Measurements from ENCODE around the gene NCBP1.
A peak's percentile ranks its signal among the peaks of the same experiment; 100 is the strongest.

Gene NCBP1

DNA sequence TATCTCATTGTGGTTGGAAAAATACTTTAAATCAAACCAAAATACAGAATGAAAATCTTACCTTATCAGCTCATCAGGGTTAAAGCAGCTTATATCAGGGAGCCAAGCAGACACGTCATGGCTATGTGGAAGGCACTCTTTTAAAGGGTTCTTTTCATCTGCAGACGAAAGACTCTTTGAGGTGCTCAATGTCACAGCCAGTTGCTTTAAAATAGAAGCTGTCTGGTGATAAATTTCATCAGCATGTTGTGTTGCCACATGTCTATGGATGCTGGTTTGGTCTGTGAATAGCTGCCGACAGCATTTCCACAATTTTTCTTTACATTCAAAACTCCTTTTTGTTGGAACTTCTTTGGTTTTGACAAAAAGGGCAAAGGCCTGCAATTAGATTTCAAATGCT is 8.0 kb upstream of the NCBP1 start:
- no peak for DNase-seq

GRCh38 chr9:97627624-97628023 is 6.0 kb upstream of the NCBP1 start:
- no peak for DNase-seq

DNA sequence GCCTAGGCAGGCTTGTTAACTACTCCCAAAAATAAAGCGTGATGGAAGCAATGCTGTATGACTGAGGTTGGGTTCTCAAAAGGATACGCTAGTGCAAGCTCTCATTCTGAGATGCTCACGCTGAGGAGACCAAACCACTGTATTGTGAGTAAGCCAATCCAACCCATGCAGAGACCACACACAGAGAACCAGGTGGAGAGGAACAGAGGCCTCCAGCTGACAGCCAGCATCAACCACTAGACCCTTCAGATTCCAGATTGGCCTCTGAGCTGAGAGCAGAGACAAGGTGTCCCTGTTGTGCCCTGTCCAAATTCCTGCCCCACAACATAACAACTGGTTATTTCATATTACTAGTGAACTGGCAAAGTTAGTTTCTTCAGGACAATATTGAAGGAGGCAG is 5.0 kb upstream of the NCBP1 start:
- no peak for DNase-seq

DNA sequence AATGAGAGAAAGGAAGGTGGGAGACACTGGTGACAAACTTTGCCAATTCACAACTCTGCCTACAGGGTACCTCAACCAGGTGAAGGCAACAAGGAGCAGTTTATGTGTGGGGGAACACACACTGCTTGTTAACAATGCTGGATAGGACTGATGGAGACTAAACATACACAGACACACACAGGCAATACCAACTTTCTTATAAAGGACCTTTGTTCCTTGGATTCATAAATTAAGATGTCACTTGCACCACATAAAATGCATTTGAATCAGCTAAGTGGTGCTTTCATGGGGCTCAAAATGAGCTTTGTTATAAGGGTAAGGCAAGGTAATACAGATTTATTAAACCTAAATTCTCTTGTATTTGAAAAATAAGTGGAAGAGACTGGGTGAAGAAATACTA is 4.5 kb upstream of the NCBP1 start:
- DNase-seq, result no peak

GRCh38 chr9:97630591-97630990 is 3.0 kb upstream of the NCBP1 start:
- DNase-seq, result no peak

DNA sequence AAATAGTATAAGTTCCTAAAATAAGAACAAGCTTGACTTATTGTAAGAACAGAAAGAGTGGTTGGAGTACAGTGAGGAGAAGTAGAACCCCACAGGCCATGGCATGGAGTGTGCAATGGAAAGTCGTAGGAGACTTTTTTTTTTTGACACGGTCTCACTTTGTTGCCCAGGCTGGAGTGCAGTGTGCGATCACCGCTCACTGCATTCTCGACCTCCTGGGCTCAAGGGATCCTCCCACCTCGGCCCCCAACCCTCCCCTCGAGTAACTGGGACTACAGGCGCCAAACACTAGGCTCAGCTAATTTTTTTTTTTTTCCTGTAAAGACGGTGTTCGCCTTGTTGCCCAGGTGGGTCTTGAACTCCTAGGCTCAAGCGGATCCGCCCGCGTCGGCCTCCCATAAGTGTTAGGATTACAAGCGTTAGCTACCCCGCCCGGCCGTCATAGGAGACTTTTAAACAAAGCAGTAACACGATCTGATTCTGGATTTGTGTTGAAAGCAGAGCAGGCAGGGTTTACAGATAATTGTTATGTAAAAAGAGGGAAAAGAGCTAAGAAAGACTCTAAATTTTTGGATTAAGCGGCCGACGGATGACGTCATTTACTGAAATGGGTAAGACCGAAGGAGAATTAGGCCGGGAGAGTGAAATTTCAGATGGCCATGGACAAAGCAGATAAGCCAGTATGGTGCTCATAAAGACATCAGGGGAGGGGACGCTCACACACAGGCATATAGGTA is 1.2 kb upstream of the NCBP1 start:
- DNase-seq, result peak; percentile 62 to 69

DNA sequence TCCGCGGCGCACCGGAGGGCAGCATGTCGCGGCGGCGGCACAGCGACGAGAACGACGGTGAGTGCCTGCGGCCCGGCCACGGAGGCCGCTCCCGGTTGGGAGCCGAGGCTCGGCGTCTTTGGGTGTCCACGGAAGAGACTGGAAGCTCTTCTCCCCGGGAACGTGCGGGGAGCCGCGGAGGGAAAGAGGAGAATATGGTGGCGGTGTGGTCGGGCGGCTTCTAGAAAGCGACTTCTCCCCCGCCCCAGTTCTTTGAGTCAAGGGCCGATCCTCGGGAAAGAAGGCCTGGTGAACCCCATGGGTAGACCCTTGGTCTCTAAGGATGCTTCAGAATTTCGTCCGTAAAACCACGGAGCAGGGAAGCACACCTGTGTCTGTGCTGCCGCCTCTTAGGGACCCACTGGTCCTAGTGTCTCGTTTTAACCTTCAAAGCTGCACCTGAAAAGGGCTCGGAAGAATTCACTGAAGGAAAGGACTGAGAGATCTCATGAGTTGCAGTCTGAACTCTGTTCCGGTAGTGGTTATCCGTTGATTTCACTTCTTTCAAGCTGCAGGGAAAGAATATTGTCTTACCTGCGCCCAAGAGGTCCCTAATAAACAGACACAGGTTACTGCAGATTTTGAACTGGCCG is 354 bp downstream of the NCBP1 start:
- DNase-seq, result no peak

DNA sequence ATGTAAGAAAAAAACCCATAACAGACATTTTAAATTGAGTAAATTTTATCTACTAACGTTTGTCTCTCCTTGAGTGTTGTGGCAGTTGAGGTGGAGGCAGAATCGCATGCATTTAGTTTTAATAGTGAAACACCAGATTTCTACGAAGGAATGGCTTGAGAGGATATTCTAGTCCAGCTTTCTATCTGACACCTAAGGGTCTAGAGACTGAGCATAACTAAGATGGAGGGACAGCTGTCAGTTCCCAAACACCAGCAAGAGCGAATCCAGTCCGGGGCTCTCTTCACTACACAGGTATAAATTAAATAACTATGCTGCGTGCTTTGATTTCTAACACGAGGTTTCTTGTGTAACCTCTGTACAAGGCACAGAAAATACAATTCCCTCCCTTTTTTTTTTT is 1.4 kb downstream of the NCBP1 start:
- no peak for DNase-seq

DNA sequence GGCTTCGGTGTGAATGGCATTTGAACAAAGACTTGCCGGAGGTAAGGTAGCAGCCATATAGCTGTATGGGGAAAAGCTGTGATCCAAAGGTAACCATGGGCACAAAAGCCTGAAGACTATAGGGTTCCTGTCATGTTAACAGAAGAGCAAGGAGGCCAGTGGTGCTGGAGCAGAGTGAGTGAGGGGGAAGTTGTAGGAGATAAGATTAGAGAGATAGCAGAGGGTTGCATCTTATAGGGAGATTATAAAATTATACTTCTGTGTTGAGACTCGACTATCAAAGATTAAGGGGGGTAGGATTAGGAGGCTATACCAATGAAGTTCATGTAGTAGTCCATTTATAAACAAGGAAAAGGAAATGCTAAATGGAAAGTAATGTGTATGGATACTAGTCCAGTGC is 3.3 kb downstream of the NCBP1 start:
- no peak for DNase-seq

- DNase-seq, result no peak
Observed at GRCh38 chr9:97638666-97639065, 5.0 kb downstream of the NCBP1 start.

DNA sequence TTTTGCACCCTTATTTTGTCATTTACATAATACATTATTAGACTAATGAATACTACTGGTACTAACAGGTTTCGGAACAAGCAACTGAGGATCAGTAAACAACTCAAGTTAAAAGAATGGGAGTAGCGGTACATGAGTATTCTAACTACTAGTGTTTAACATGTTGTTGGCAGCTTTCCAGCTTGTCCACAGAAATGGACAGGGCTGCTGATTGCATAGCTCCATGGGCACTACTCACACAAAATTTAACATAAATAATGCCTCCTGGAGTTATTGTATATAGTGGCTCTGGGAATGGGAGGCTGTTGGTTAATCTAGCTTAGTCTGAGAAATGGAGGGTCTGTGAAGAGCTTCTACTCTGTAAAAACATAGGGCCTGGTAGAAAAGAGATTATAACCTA is 6.7 kb downstream of the NCBP1 start:
- DNase-seq, result no peak

DNA sequence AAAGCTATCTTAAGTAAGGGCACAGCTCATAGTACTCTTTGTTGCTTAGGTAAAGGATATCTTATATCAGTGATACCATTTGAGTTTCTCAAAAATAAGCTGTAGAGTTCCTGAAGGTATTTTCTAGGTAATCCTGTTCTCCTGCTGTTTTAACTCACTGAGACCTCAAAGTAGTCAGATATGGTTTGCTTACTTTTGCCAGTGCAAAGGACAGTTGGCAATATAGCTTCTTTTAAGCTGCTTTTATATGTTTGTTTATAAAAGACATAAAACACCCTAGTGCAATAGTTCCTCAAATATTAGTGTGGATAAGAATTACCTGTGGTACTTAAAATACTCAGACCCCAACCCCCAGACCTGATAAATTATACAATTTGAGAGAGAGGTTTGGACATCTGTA is 12.1 kb downstream of the NCBP1 start:
- no peak for DNase-seq

DNA sequence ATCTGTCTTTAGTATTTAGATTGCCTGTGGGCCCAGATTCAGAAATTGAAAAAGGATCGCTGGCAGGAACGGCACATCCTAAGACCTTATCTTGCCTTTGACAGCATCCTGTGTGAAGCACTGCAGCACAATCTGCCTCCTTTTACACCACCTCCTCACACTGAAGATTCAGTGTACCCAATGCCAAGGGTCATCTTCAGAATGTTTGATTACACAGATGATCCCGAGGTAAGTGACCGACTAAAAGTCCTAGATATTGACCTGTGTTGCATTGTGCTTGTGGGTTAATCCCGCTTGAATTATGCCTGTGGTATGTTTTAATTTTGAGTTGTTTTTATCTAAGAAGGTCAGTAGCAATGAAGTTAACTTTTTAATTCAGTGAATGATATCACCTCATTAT is 14.4 kb downstream of the NCBP1 start:
- DNase-seq, result no peak

- DNase-seq, result no peak
Observed at GRCh38 chr9:97651646-97652045, 18.0 kb downstream of the NCBP1 start.

- DNase-seq, result no peak
Observed at GRCh38 chr9:97658707-97659106, 25.1 kb downstream of the NCBP1 start.

DNA sequence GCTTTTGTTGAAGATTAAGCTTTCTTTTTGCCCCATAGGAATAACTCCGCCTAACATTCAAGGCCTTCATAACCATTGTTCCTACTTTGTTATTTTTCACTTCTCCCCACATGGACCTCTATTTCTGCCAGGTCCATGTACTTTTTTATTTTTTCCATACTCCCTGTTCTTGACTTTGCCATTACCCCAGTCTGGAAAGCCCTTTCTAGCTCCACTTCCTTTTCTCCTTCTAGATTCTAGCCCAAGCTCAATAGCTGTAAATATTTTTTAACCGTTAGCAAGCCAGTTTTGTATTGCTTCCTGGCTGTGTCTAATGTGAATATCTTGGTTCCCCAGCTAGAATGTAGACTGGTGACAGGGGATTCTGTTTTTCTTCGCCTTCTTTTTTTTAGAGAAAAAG is 26.1 kb downstream of the NCBP1 start:
- DNase-seq, result no peak

DNA sequence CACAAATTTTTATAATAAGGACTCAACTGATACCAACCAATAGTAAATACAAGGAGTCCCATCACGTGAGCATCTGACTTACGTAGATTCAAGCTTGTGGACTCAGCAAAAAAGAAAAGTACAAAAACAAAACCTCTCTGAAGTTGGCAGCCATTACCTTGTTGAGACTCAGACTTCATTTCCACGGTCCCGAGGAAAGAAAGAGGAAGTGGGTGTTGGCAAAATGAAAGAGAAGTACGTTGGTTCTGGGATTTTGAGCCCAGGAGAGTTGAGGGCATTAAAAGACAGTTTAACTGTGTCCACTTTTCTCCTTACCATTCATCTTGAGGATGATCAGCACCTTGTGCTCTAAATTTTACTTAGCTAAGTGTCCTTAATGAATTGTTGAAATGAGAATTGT is 26.7 kb downstream of the NCBP1 start:
- DNase-seq, result no peak

DNA sequence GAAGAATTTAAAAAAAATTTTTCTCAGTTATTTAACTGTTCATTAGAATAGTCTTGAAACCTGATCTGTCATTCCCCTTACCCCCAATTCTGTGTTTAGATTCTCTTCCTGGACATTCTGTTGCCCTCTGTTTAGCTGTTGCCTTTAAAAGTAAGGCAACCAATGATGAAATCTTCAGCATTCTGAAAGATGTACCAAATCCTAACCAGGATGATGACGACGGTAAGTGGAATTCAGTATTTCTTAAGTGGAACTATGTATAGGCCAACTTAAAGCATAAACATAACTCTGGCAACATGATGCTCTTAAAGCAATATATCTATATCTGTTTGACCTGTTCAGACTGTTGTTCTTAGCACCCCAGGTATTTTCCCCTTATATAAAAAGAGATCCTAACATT is 27.2 kb downstream of the NCBP1 start:
- no peak for DNase-seq

DNA sequence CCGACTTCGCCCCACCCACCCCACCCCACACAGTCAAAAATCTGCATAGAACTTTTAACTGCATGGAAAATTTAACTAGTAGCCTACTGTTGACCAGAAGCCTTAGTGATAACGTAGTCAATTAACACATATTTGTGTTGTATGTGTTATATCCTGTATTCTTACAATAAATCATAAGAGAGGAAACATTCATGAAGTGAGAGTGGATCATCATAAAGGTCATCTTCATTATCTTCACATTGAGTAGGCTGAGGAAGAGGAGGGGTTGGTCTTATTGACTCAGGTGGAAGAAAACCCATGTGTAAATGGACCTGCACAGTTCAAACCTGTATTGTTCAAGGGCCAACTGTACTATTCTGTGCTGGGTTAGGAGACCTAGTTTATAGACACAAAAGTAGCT is 32.1 kb downstream of the NCBP1 start:
- no peak for DNase-seq

GRCh38 chr9:97666907-97667686 is 33.5 kb downstream of the NCBP1 start:
- no peak for DNase-seq

DNA sequence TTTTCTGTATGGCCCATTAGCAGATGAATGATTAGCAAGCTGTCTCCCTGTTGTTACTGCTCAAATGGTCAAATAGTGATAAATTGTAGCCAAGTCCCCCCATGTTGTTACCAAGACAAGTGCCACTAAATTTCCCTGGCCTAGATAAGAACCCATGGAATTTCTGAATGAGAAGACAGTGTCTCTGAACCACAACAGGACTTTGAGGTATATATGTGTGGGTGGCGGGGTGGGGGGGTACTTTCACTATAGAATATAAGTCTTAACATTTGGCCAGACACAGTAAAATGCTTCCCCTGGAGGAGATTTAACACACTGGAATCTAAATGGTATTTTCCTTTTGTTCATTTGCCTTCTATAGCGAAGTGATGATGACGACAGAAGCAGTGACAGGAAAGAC is 34.9 kb downstream of the NCBP1 start:
- no peak for DNase-seq

DNA sequence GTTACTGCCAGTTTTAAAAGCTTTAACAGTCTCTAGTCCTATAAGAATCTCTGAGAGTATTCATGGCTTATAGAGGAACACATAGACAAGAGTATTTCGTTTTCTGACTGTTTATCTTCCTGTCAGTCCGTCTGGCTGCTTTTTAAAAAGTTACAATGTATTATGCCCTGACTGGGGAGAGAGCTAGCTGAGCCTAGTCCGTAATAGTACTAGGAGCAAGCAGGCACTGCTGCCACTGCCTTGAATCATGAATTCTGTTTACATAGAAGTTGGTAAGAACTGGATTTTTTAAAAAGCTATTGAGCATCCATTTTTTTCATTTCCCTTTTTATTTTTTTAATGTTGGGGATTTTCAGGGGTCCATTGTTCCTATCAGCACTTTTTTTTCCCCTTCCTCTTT is 37.0 kb downstream of the NCBP1 start:
- DNase-seq, result no peak

DNA sequence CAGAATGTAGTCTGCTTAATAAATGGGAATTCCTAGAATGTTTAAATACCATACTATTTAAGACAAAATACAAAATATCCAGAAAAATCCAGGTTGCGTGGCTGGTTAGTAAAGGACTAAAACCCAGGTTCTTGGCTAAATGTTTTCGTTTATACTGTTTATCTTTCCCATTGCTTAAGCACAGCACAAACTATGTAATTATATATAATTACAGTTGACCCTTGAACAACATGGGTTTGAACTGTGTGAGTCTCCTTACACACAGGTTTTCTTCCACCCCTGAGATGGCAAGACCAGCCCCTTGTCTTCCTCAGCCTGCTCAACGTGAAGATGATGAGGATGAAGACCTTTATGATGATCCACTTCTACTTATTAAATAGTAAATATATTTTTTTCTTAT is 38.8 kb downstream of the NCBP1 start:
- DNase-seq, result no peak

GRCh38 chr9:97673922-97674321 is 40.3 kb downstream of the NCBP1 start:
- DNase-seq, result no peak

All from SHP77 (cell line).